ENCODE results near the gene GABBR2.

The GABBR2 gene

DNA sequence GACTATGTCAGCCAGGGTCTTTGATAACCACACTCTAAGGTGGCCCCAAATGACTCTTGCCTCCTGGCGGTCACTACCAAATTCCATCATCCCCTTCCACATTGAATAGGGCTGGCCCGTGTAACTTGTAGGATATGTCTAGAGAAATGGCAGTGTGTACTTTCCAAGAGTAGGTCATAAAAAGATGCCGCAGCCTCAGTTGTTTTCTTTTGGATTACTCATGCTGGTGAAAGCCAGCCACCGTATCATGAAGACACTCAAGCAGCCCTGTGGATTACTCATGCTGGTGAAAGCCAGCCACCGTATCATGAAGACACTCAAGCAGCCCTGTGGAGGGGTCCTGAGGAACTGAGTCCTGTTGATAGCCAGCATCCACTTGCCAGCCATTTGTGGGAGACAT lies 281.2 kb downstream of the GABBR2 start:
- DNase-seq, result no peak

DNA sequence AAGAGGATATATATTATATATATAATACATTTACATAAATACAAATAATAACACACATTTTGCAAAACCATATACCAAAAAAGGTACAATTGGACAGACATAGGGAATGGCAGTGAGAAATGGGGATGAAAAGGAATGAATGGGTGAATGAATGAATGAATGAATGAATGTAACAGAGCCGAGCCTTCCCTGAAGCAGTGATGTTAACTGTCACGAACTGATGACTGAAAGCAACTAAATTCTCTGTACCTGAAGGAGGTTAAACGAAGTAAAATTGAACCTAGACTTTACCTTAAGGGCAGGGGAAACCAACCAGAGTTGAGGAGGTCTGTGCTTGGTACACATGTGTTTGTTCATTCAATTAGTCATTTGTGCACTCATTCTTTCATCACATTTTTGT lies 283.7 kb downstream of the GABBR2 start:
- DNase-seq, result no peak

DNA sequence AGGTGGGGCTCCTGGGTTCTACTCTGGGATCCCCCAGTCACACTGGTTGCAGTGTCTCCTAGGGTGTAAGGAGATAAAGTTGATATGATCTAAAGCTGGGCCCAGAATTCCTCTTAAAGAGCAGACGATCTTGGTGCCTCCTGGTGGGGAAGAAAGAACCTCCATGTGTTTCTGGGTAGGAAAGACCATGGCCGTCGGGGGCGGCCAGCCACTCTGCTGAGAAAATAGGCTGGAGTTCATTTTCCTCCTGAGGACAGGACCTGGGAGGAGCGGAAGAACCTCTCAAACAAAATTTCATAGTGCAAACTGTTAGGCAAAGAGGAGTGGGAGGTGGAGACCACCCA lies 289.5 kb downstream of the GABBR2 start:
- no peak for DNase-seq

DNA sequence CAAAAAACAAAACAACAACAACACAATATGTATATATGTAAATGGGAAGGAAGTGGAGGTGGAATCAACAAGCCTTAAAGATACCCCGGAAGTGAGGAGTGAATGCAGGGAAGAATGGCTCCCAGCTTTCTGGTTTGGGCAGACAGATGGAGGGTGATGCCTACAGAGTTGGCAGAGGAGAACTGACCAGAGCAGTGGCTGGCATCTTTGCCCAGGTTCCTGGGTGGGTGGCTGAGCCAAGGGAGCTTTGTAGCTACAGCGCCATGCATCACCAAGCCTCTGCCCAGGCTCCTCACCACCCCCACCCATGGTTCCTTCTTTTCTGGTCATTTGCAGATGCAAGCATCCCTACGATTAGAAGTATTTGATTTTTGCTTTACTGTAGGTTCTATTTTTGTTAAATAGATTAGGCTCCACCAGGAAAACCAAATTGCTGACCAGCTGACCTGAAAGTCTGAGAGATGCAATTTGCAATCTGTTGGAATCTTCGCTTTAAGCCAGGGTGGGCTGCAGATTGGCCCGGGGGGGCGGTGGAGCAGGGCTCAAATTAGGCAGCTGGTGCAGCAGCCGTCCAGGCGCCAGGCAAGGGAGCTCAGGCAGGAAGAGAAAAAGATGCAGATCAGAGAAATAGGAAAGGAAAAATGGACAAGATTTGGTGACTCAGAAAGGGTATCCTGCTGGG lies 290.0 kb downstream of the GABBR2 start:
- no peak for DNase-seq

DNA sequence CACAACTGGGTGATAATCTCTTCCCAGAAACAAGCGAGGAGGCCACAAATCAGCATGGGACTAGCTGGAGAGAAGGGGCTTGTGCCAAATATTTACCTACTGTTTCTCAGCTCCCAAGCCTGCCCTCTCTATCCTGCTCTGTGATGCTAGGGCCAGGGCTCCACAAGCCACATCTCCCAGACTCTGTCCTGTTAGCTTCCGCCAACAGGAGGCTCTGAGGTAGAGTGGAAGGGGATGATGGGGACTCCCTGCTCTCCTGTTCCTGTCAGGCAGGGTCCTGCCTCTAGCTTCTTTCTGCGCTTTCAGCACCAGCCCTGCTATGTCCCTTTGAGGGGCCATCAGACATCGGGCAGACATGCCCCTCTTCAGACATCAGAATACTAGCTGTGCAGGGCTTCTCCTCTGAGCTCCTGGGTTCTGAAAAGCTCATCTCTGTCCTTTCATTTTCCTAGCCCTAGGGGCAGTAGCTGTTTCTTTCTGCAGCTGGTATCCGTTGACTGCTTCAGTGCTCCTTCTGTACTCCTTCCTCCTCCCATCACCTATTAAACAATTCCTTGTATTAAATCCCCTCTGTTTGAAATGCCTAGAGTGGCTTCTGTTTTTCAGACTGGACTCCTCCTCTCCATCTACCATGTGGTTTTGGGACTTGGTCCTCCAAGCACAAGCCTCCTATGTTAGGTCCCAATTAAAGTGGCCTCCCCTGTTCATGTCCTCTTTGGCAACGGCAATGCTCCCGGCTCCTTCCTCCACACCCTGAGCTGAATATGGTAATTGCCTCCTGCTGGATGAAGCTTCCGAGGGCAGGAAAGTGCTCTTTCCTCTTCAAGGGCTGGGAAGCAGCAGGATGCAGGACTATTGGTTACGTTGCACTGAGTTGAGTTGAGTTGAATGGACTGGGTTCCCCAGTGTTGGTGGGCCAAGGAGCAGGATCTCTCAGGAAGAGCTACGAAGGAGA lies 292.2 kb downstream of the GABBR2 start:
- DNase-seq, result no peak

DNA sequence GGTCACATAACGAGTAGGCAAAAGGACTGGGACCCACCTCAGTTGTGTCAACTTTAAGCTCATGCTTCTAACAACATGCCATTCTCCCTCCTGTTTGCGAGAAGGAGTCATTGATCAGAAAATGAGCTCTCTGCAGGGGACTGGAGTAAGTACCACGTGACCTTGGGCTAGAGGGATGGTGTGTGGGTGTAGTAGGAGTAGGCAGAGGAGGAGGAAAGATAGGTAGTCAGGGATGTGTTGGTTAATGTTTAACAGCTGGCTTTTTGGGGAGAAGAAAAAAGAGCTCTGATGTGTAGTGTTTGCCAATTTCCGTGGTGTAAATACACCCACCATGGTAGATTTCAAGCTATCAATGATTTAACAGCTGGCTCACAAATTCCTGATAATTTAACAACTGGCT lies 293.0 kb downstream of the GABBR2 start:
- no peak for DNase-seq

DNA sequence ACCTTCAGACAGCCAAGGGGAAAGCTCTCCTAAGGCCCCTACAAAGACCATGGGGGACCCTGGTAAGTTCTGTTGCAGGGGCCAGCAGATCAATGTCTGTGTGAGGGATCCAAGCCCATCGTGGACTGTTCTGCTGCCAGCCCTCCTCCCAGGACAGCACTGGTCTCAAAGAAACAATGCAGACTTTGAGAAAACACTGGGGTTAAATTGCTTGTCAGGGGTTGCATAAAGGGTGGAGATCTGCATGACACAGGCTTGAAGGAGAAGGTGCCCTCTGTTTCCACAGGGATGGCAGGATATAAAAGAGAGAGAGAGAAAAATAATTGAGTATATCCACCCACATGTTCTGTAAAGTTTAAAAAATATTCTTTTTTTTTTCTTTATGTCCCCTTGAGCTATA lies 295.7 kb downstream of the GABBR2 start:
- no peak for DNase-seq

DNA sequence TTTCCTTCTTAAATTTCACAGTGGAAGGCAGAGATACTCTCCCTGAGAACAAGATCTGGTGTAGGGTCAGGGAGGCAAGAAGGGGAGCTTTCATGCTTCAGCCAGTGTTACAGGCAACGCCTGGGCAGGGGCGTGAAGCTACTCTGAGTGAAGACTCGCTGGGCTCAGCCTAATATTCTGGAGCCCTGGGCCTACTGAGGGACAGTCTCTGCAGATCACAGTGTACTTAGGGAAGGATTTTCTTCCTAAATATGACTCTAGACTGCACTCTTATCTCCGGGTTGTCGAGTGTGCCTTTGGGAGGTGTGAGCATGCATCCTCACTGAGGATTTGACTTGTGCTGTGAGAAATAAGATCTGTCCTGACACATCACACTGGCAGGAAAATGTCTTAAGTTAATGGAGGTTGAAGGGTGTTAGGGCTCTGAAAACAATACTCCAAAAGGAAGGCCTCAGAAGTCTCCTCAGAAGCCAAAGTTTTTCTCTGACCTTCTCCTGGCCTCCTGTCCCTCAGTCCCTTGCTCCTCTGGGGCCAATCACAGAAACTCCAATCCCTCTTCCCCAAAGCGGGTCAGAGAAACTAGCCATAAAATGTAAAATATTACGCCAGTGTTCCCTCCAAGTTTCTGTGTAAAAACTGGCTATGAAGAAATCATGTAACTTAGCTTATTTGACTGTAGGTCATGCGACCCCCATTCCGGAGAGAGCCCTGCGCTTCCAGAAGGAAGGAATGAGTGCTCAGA lies 296.5 kb downstream of the GABBR2 start:
- no peak for DNase-seq

DNA sequence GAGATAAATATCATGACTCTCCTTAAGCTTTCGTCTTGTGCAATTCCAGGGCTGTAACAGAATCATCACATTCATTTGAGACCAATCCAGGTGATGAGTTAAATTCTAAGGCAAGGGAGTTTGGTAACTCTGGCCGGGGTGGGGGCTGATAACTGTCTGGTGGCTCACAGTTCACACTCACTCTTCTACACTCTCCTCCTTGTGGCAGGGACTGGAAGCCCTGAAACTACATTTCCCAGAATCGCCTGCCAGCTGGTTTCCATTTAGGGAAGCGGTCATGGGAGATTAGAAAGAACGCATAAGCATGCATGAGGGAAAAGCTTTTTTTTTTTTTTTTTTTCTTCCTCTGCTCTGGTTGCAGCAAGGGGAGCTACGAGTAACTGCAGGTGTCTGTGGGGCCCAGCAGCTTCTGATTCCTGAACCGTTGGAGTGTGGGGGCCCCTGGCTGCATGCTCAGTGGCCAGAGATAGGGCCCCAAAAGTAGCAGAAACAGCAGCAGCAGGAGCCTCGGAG lies 298.5 kb downstream of the GABBR2 start:
- DNase-seq, result no peak

DNA sequence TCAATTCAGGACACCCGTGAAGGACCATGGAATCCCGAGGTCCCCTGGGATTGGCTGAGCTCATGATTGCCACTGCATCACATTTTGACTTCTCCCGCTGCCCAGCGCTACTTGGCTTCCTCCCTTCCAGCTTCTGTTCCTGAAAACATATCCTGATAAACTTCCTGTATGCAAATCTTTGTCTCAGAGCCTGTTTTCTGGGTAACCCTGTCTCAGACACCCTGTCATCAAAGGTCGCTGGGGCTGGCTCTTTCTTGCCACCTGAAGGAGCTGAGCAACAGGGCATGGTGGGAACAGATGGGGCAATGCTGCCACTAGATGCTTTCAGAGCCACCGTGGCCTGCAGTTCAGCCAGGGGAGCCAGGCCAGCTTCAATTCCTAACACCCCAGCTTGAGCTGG lies 299.0 kb downstream of the GABBR2 start:
- DNase-seq, result no peak

DNA sequence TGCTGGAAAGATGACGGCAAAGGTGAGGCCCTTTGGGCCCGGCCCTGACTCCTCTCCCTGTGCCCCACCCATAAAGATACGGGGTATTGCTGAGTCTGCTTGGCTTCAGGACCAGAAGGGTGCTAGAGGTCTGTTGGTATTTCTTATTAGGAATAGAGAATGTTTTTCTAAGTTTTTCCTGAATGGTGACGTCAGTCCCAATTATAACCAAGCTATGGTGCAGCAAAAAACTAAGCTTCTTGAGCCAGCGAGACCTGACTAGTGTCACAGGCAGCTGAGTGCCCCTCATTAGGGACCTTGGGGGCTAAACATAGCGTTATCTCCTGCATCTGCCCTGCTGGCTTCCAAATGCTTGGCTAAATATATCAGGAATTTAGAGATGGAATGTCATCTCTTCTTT lies 302.3 kb downstream of the GABBR2 start:
- DNase-seq, result no peak

DNA sequence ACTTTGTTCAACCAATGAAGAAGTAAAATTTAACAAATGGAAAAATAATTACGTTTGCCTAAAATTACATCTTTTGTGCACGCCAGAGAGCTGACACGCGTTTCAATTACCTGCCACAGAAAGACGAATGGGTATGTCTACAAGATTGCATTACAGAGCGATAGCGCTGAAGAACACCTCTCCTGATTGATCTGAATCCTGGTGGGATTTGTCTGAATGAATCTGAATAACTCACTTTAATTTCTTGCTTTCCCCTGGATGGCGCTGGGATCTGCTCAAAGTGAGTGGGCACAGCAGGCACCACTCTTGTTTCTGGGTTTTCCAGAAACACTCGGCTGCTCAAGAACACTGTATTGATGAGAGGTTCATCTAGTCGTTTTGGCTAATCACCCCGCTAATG lies 304.5 kb downstream of the GABBR2 start:
- no peak for DNase-seq

DNA sequence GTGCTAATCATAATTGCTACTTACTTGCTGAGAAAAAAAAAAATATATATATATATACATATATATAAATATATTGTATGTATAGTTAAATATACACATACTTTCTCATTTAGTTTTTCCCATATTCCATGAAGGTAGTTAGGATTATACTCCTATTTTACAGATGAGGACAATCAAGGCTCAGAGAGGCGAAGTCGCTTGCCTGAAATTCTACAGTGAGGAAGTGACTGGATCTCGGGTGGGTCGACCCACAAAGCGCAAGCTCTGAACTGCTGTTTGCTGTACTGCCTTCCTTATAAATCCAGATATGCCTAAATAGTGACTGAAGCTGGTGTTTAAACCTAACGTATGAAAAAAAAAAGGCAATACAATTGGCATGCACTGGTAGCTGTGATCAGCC lies 305.0 kb downstream of the GABBR2 start:
- DNase-seq, result no peak

DNA sequence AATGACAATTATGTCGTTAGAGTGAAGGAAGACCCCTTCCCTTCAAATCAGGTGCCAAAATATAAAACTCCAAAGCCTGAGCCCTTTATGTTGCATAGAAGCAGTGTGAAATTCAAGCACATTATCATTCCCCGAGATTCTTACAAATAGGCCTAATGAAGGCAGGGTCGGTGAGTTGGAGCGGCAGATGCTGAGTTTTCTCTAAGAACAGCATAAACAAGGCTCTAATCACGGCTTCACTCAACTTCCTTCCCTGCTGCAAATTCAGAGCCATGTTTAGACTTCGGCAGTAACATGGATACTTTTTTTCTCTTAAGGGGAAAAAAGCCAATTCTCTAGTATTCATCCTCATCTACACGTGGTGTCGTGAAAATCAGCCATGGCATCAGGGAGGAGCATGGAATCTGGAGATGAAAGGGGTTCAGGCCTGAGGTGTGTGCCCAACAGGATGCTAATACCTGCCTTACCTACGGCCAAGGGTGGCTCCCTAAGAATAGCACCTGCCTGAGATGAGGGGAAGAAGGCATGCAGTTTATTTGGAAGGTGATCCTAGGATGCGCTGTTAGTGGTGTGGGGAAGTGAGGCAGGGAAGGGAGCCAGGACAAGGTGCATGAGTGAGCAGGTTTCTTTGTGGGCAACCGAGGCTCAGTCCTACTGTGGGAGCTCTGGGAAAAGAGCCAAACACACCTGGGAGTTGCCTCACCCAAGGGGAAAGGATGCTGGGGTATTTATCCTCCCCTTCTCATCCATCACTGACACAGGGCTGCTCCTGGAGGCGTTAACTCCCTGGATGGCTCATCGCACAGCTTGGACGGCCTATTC lies 306.5 kb downstream of the GABBR2 start:
- no peak for DNase-seq

DNA sequence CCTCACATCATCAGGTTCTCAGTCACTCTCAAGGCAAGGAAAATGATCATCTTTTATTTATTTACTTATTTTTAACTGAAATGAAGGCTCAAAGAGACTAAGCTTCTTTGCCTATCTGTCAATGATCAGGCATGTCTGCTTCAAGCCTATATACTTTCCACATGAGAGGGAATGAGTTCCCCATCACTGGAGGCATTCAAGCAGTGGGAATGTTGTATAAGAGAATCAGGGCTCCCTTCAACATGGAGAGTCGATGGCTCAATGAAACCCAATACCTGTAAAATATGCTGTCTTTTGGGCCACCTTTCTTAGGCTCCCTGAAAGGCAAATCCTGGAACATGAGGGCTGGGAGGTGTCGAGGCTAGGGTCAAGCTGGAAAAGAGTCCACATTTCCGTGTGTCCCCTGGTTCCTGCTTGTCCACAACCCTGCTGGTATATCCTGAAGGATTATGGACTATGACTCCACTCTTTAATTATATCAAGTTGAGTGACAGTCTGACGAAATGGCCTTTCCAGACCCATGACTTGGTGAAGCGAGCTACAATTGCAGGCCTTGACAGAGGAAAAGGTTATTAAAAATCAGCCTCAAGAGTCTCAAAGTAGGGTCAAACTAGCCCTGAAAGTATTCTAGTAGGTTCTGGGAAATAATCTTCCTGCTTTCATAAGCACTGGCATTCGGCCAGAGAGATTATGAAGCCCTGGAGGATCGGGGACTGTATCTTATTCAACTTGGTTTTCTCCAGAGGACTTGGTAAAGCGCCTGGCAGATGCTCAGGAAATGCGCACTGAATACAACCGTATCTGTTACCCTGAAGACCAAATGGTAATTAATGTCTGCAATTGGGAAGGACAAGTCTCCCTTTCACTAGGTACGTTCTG lies 307.4 kb downstream of the GABBR2 start:
- no peak for DNase-seq

DNA sequence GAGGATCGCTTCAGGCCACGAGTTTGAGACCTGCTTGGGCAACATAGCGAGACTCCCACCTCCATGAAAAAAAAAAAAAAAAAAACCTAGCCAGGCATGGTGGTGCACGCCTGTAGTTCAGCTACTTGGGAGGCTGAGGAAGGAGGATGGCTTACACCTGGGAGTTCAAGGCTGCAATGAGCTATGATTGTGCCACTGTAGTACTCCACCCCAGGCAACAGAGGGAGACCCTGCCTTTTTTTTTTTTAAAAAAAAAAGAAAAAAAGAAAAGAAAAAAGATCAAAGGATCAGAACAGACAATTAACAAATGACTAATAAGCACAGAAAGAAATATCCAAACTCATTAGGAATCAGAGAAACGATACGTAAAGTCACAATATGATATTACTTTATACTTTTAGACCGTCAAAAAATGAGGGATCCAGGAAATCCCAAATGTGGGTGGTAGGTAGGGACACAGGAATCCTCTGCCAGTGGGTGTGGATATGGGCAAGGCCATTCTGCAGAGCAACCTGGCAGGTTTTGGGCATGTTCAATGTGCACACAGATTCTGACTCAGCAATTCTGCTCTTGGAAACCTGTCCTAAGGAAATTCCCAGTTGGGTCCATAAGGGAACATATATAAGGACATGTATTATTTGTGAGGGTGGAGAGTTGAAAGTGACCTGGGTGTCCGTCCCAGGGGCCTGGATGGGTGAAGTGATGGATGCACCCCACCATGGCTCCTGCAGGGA lies 308.6 kb downstream of the GABBR2 start:
- no peak for DNase-seq

DNA sequence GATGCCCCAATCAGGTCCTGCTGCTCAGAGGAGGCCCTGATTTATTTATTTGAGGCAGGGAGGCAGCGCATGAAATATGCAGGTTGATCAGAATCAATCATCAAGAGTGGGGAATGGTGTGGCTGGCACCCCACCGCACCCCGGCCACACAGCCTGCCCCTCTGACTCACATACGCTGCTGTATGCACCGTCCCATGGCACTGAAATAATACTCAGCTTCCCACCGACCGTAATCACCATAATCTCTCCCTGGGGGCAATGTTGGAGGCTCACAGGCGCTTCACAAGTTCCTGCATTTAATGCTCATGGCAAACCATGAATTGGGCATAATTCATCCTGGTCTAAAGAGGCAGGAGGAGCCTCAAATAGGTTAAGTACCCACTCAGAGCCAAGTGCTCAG lies 312.1 kb downstream of the GABBR2 start:
- no peak for DNase-seq

DNA sequence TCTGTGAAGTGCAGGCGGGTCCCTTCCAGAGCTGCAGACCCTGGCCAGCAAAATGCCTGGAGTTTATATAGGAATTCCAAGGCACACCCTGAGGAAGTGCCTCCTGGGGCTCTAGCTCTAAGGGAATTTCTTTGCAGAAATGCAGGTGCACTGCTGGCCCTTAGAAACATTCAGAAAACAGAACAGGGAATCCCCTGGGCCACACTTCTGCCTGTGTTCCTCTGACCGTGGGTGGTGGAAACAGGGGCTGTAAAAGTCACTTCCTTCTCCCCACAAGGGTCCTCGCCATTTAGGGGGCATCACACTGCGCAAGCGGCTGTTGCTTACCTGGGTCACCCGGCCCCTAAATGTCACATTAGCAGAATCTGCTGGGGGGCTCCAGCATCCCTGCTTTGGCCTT lies 312.5 kb downstream of the GABBR2 start:
- DNase-seq, result no peak

DNA sequence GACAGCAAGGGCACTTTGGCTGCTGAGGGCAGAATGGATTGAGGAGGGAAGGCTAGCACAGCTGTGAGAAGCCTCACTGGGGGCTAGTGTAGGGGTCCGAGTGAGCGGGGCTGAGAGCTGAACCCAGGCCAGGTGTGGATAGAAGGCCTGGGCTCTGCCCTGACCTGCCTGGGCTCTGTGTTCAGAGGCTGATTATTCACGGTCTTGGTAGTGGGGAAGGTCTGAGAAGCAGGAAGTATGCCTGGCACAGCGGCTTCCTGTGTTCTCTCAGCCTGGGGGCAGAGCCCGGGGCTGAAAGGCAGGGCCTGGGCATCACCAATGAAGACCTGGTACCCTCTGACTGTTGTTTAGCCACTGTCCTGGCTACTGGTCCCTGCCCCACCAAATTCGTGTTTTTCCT lies 316.9 kb downstream of the GABBR2 start:
- DNase-seq, result no peak

DNA sequence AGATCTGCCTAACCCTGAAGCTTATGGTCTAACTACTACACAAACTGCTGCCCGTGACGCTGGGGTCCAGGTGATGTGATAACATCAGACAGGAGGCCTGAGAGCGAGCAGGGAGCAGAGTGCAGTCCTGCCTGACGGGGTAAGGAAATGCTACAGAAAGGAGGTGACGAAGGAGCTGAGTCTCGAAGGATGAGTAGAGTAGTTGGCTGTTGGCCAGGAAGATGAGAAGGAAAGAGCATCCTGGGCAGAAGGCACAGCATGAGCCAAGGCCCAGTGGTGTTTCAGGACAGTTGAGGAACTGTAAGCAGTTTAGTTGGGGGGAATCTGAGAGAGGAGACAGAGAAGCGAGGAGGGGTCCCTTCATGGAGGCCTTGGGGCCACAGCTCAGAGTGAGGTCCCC lies 317.3 kb downstream of the GABBR2 start:
- DNase-seq, result no peak

DNA sequence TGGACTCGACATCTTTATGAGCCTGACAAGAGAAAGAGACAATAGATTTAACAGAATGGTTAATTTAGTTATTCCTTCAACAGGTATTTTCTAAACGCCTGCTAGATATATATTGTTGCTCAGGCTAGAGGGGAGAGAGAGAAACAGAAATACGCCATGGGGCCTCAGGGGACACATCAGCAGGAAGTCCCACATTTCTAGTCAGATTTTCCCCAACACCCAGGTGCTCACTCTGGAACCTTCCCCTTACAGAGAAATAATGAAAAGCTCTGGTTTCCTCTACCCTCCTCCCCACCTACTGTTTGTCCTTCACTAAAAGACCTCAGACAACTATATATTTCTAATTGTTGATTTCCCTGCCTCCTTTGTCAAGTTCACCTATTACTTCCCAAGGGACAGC lies 323.0 kb downstream of the GABBR2 start:
- no peak for DNase-seq
